Stimulated activated CD4-positive, alpha-beta T cell treated with anti-CD3 and anti-CD28 coated beads, Interleukin-4, amount 100 ng/mL, for 1 hour (primary cell): ENCODE measurements around the gene ZNF407.

Source experiments
- DNase-seq: peaks from one replicate; pipeline ENCODE4 v3.0.0-alpha.2; 2020

ZNF407 gene

DNA sequence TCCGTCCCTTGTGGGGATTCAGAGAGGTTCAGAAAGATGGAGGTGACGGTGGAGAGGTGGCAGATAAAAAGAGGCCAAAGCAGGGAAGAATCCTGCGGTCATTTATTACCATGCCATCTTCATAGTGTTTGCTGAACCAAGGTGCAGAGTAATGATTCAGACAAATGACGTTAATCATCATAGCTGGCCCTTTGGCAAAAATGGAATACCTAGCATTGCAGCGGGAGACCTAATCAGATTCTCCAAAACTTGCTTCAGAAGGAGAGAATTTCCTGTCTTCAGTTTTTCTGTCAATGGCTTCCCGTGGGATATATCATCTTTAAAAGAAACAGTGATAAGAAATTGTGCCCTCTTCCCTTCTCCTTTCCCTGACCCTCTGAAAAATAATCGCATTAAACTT lies 435.8 kb downstream of the ZNF407 start:
- DNase-seq = no peak

DNA sequence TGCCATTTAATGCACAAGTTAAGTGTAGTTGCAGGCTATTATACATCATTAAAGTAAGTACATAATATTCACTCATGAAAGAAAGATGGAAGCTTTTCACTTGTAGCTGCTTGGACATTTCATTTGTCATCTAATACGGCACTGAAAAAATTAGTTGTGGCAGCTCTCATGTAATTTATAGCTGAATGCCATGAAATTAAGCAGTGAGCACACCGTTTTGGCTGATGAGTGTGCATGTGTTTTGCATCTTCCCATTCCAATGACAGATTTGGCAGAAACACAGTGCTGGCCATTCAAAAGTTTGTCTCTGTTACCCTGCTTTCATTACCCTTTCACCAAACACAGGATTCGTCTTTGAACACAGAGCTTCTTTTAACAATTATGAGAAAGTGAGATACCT lies 437.3 kb downstream of the ZNF407 start:
- no peak for DNase-seq

DNA sequence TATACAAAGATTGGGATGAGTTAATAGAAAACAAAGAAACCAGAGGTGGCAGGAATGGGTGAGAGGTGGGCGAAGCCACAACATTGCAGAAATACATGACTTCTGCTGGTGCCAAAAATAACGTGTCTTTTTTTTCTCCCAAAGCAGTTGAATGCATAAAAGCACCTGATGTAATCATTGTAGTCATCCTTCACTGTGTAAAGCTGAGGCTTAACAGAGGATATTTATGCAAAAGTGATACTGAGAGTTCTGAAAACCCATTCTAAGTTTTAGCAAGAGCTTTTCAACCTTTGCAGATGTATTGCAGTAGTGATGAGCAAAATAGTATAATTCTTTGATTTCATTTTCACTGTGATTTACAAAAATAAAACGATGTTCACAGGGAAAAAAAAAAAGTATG lies 438.3 kb downstream of the ZNF407 start:
- no peak for DNase-seq

DNA sequence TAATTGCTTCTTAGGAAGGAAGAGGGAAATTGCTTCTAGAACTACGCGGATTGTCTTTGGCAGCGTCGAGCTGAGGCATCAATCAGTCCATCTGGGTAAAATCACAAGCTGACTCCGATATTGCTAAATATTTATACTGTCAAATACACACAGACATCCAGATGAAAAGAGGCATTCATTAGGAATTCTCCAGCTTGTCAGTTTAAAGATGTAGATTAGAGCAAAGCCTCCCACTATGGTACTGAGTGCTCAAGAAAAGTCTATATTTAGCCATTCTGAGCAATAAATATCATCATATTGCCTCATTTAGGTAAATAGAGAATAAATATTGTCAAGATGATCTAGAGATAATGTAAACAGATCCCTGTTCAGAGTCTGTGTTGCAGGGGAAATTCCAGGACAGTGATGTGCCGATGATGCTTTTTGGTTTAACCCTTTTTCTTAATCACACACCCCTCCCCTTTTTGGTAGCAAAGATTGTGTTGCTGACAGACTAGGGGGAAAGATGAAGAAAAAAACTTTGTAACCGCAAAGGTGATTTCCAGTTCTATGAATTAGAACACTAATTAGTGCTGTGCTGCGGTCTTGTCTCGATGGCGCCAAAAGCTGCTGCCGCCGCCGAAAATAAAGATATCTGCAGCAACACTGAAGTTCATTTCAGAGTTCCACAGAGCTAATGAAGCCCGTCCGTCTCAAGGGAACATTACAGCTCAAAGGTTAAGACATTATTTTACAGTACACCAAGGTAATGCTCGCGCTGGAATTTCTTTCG lies 439.4 kb downstream of the ZNF407 start:
- DNase-seq = no peak

DNA sequence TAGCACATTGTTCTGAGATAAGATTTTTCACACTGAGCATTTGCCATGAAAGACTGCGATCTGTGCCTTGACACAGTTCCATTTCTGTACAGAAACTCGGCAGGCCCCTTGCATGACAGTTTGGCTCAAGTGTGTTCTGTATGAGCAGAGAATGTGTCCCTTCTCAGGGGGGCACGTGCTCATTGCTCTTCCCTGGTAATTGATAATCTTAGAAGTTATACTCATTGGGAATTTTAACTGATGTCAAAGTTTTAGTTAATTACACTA lies 440.0 kb downstream of the ZNF407 start:
- no peak for DNase-seq

DNA sequence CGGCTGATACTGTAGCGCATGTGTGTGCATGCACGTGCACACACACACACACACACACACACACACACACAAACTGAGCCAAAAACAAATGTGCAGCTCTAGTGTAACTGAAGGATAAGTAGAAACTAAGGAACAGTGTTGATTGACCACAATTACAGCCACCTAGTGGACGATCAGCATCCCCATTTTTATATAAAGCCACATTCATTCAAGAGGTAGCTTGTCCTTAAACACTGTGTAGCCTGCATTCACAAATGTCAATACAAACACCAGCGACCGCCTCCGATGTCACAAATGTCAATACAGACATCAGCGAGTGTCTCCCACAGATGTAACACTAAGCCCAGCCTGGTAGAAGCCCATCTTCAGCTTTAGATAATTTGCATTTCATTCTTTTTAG lies 443.9 kb downstream of the ZNF407 start:
- DNase-seq = no peak

DNA sequence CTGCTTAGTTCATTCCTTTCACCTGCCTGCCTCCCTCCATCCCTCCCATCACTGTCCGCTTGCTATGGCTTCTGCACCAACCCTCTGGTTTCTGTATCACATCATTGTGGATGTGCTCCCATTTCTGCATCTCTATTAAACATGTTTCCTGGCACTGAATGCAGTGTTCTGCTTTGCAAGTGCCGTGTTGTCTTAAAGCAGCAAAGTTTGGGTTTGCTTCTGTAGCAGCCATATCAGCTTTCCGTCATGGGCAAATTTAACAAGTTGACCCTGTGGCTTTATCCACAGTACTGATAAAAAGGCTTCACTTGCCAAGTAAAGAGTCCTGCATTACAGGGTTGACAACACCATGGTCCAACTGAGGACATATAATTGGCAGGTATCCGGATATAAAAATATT lies 445.8 kb downstream of the ZNF407 start:
- DNase-seq = no peak

DNA sequence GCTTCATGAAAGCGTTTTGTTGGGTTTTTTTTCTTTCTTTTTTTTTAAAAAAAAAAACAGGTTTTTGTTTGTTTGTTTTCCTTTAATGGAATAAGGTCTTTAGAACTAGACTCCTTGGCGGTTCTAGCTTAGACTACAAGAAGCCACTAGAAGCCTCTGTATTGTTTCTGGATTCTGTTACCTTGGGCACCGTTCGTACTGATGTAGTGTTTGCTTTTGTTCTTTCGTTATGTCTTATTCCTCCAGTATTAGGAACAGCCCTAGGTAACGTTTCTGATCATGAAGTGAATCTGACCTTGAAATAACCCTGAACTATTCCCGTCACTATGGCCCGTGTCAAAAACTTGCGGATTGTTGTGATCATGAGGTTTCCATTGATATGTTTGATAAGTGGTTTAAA lies 446.6 kb downstream of the ZNF407 start:
- DNase-seq = no peak

DNA sequence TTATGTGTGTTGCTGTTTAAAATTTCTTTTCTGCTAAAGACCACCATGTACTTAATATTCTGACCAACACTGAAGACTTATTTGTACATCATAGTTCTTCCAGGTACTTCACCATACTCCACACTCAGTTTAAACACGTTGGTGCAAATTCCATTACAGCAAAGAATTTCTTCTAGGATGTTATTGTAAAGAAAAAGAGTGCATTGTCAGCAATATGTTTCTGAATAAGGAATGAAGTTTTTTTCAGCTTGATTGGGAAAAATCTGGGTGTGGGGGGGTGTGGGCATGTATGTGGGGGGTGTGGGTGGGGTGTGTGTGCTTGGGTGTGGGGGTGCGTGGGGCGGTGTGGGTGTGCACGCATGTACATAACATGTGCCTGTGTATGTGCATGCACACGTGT lies 447.1 kb downstream of the ZNF407 start:
- no peak for DNase-seq

DNA sequence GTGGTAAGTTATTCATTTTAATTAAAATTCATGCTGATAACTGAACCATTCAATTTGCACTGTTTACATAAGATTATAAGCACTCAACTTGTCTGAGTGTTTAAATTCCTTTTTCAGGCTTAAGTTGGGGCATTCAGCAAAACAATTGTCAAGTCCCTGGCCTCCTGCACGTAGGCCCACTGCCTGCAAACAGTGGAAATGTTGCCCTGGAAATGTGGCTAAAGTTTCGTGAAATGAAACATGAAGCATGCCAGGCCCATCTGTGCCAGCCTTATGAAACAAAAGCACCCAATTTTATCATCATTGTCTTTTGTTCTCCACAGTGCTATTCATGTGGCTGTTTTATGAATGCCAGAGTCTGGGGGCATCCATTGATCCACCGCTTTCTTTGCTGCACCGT lies 447.6 kb downstream of the ZNF407 start:
- DNase-seq = no peak

DNA sequence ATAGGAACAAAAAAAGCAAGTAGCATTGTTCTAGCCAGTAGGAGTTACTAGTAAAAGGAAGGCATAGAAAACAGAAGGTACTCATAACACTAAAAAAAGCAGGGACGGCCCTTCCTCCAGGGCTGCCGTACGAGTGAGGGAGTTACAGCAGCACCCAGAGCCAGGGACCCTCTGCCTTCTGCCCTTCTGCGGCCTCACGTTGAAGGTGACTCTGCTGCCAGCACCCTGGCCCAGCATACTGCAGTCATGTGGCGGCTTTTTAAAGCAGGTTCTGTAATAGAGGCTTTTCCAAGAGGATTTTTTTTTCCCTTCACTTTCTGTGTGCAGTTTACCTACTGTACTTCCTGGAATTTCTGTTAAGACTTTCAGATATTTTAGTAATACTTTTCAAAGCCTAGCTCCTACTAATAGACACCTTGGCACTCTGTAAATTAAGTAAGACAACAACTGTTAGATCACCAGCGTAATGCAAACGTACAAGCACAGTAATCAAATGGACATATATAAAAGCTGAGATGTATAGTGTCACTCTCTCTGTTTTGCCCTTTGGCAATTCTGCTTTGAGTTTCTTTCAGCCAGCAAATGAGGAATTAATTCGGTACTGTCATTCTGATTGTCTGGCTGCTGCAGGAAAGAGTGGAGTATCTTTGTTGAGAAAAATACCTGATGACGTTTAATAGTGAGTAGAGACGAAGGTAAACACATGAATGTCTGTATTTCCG lies 449.7 kb downstream of the ZNF407 start:
- no peak for DNase-seq

DNA sequence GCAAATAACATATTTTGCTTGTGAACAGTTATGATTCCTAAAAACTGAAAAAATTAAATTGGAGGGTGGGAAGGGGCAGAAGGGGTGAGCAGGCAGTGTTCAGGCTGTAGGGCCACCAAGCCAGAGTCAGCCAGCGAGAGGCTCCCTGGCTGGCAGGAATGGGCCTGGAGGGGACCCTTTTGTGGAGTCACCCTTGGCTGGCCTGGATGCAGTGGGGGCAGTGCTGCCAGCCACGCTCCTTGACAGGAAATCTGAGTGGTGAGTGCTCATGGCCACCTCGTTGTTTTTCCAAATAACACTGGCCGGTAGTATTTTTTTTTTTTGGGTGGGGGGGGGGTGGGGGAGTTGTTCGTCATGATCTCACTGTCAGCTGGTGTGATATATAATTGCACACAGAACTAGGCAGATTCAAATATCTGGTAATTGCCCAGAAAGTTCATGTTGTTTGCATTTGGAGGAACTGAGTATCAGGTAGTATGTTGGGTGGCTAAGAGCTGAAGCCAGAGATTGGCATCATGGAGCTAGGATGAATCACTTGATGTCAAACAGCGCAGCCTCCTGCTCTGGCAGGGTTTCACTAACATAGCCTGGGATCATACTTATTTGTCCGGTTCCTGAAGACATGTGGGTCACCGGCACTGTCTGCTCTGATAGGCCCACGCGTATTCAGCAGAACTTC lies 451.2 kb downstream of the ZNF407 start:
- DNase-seq = no peak

DNA sequence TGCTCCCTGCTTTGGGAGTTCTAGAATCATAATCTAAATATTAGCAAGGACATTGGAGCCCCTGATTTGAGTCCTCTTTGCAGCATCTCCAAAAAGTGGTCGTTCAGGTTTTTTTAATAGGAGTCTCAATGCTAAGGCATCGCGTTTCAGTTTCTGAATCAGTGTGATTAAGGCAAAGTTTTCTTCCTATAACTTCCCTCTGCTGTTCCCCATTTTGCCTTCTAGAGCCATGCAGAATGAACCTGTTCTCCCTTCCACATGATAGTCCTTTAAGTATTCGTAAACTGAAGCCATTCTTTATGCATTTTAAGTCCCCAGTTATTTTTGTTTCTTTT lies 451.8 kb downstream of the ZNF407 start:
- DNase-seq = no peak

DNA sequence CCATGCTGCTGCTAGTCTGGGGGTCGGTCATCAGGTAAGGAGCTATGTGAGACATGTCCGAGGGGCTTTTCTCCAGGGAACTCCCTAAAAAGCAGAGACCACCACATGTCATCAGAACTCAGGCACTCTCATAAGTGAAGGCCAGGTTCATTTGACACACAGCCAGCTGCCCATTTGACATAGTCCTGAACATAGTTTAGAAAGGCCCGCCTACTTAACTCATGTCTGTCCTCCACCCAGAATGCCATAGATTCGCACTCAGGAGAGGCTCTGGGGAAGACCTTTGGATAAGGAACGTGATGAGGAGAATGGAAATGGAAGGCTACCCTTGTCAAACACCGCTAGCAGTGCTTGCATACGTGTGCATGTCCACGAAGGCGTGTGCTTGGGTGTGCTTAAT lies 454.1 kb downstream of the ZNF407 start:
- DNase-seq = no peak

DNA sequence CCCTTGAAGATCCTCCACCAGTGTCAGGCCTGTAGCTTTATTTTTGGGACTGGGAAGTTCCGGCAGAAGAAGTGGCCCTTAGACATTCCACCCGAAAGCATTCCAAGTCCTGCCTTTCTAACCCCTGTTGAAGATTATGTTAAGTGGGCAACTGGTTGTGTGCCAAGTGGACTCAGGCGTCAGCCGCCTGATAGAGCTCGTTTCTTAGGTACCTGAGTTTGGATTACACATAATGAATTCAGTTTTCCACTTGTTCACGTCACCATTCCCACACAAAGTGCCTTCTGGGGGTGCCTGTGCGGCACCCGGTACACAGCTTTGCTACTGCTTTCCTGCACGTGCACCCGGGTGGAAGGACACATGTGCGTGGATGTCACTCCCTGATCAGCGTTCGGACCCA lies 454.8 kb downstream of the ZNF407 start:
- DNase-seq = no peak

DNA sequence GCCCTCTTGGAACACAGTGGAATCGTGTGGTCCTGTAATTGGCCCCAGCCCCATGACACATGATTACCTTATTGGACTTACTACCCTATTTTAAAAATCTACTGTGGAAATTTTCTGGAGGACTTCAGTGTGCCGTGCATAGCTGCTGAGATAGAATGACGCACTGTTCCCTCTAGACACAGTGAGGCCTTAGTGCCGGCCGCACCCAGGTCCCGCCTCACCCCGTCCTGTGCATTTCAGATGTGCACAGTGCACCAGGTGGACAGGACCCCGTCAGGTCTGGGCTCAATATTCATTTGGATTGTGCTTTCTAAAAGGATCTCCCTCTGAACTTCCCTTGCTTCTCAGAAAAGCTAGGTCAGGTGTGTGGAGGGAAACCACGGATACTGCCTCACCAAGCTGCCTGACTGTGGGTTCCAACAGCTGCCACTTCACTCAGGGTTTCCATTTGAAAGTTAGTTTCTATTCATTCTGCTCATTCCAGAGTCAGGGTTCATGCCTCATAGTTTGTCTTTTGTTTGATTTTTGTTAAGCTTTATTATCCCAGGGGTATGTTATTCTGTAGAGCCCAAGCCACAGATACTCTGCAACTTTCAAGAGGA lies 455.5 kb downstream of the ZNF407 start:
- DNase-seq = no peak

DNA sequence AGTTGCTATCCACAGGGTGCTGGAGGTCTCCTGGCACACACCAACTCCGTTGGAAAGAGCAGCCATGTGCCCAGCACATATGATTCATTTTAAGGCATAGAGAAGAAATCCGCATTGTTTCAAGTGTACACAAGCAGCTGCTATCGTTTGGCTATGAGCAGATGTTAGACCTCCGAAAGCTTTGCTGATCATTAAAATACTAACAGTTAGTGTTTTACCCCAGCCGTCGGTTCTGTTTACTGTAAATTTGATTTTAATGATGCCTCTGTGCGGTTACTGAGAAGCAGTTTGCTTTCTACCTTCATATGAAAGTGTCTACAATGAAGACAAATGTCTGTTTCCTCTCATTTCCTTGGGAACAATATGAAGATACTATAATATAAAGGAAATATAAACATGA lies 456.4 kb downstream of the ZNF407 start:
- DNase-seq = no peak

DNA sequence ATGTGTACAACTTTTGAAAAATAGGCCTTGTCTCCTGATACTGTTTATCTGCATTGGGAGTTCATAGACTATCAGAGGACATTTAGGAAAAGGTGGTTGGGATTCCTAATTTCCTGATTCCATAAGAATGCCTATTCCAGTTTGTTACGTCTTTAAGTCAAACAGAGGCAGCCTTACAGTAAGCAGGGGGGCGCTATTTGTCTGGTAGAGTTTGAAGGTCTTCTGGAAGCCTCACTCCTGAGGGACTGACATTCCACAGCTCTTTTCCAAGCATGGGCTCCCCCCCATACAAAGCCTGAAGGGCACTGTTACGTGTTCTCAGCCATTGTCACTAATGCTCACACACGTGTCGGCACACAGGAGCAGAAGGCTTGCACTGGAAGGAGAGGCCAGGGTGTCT lies 456.9 kb downstream of the ZNF407 start:
- DNase-seq = no peak

DNA sequence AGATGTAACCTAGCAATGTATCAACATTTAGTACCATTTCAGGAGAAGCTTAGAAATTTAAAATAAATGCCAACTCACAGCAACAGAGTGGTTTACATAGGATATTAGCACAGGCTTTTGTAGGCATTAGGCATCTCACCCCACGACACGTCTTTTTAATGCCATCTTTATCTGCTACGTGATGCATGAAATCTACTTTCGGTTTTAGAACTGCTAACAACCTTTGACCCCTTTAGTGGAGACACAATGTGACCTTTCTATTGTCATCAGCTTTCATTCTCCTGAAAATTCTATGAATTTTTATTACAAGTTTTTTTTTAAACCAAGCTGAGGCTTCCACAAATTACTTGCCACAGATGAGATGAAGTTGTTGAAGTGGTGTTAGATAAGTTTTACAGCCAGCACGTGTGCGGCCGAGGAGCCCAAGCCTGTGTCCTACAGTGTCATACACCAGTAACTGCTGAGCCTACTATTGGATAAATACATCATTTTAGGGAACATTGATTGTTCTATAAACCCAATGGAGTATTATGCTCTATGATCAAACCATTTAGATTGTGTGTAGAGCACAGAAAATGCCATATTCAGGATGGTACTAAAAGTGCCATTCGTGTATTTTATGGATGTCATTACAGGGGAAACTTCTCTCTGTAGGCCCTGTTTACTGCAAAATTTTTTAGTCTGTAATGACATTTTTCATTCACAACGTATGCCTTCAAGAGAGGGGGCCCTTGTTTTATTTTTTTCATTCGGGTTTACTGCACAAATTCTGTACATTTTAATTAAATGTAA lies 459.7 kb downstream of the ZNF407 start:
- no peak for DNase-seq

DNA sequence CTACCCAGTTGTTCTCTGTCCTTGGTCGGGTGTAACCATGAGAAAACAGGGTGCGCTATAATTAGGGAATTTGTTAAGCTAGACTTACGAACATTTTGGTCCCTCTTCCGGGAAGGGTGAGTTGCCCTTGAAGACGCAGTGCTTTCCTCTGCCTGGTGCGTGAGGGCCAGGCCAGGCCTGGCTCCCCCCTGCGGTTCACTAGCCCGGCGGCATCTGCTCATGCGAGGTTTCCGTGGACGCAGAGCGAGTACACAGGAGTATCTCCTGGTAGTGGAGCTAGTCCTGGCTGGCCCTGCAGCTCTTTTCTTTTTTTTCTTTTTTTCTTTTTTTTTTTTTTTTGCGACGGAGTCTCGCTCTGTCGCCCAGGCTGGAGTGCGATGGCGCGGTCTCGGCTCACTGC lies 462.5 kb downstream of the ZNF407 start:
- DNase-seq = no peak

DNA sequence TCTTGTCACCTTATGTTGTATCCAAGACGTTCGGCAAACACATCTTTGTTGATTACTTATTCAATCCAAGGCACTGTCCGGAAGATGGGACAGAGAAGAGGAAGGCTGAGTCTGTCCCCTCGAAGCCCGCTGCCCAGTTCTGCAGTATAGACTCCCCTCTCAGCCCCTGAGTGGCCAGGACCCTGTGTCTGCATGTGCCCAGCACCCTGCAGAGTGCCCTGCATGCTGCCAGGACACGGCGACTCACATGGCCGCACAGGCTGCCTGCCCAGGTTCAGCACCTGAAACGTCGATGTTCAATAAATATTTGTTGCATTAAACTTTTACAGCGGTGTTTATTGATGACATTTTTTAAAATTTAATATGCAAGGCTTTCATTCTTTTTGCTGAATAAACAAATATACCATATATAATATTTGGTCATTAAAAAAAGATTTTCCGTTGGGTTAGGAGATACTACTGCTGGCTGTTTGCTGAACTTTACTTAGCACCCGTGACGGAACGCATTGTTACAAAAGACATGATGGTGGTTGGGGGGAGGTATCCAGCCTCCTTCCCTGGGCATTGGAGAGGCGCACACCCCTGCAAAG lies 464.7 kb downstream of the ZNF407 start:
- no peak for DNase-seq

DNA sequence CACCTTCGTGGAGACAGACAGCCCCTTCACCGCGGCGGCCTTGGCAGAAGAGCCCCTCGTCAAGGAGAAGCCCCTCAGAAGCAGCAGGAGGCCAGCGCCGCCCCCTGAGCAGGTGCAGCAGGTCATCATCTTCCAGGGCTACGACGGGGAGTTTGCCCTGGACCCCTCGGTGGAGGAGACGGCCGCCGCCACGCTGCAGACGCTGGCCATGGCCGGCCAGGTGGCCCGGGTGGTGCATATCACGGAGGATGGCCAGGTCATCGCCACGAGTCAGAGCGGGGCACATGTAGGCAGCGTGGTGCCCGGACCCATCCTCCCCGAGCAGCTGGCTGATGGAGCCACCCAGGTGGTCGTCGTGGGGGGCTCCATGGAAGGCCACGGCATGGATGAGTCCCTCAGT lies 465.5 kb downstream of the ZNF407 start:
- no peak for DNase-seq
